Gastroesophageal sphincter (tissue), 4 donors: Measurements from ENCODE around the gene SPACA7. TPM values are rescaled to one million over a fixed set of nuclear protein-coding genes. Genes with fewer than 3 reads are reported as not detected.
A peak's percentile ranks its signal among the peaks of the same experiment; 100 is the strongest.

Experiments
- ATAC-seq: fragments of 150-250 bp; one replicate; pipeline ENCODE4 v1.9.1; 2016; ENCODE audit warnings: mild to moderate bottlenecking, moderate library complexity
- H3K27ac ChIP-seq, 4 donors: fragments of 200-600 bp; sonication (generic) in 3 of 4; 1 replicate in 3 of 4; 2 replicates in 1 of 4; pipeline ENCODE4 v1.5.1; 2016 to 2019
- H3K27me3 ChIP-seq: fragments of 200-600 bp; sonication (generic); one replicate; pipeline ENCODE4 v1.5.1; 2019
- H3K36me3 ChIP-seq, 2 donors: fragments of 200-600 bp; sonication (generic); one replicate each; pipeline ENCODE4 v1.5.1; 2019; ENCODE audit warnings: control low read depth in 1 of 2
- H3K4me1 ChIP-seq, 3 donors: fragments of 200-600 bp; sonication (generic); 1 replicate in 2 of 3; 2 replicates in 1 of 3; pipeline ENCODE4 v1.5.1; 2016 to 2019; ENCODE audit warnings: control low read depth in 2 of 3
- H3K4me3 ChIP-seq, 2 donors: fragments of 200-600 bp; sonication (generic); one replicate each; pipeline ENCODE4 v1.5.1; 2019; ENCODE audit warnings: mild to moderate bottlenecking in 1 of 2, moderate library complexity in 1 of 2
- H3K9me3 ChIP-seq, 3 donors: fragments of 200-600 bp; sonication (generic); one replicate each; pipeline ENCODE4 v1.5.1; 2017 to 2019; ENCODE audit warnings: control low read depth in 2 of 3
- CTCF ChIP-seq, 4 experiments: fragments of 200-600 bp in 2 of 4; fragments of 450-650 bp in 2 of 4; sonication (generic) in 1 of 4; IDR thresholded peaks; one replicate each; pipeline ENCODE4 v1.5.1; 2017 to 2019; ENCODE audit warnings: antibody characterized with exemption in 4 of 4, mild to moderate bottlenecking in 2 of 4, moderate library complexity in 2 of 4
- EP300 ChIP-seq: sonication (generic); formaldehyde crosslinking; IDR thresholded peaks from one replicate; pipeline ENCODE4 v1.6.1; 2017; ENCODE audit warnings: antibody characterized with exemption, mild to moderate bottlenecking
- POLR2A ChIP-seq, 2 donors: fragments of 450-650 bp; IDR thresholded peaks; one replicate each; pipeline ENCODE4 v1.6.1; 2017; ENCODE audit warnings: antibody characterized with exemption in 2 of 2, mild to moderate bottlenecking in 2 of 2, moderate library complexity in 1 of 2
- POLR2AphosphoS5 ChIP-seq: sonication (generic); formaldehyde crosslinking; IDR thresholded peaks from one replicate; pipeline ENCODE4 v1.6.1; 2017; ENCODE audit warnings: antibody characterized with exemption
- WGBS, 2 donors: methylation state at CpG; one replicate each; pipeline ENCODE4 v1.1.5; 2018; ENCODE audit warnings: low coverage in 1 of 2; 5-methylcytosine and 5-hydroxymethylcytosine counted together
- total RNA-seq, 4 donors: library from RNA; depleted of rRNA; stranded (reverse); fragments of >200 nt; gene quantifications; one replicate each; pipeline ENCODE4 v1.1.0, GENCODE V29; 2016

The SPACA7 gene
- total RNA-seq, 4 donors from 2014 or later: not detected

- ATAC-seq: no peak
- Histone ChIP-seq H3K4me3 (no peak overlapping the region), H3K9me3 (peaks cover 0 to 4% (median 0%) of the 10 kb centered on the region in 3 donors), H3K27ac (no peak overlapping the region), H3K36me3 (no peaks in the 10 kb centered on the region), H3K4me1 (peaks cover 0 to 10% (median 3%) of the 10 kb centered on the region in 3 donors), H3K27me3 (peaks cover 81% of the 10 kb centered on the region)
- 53 to 80% methylated on average over 2 of the region's 19 CpGs for WGBS, 2 donors
- TF ChIP-seq EP300: no peak
- TF ChIP-seq CTCF (IDR thresholded peaks at IDR 0.05): no peak
- TF ChIP-seq POLR2AphosphoS5: no peak
- TF ChIP-seq POLR2A (IDR thresholded peaks at IDR 0.05): no peak
Observed at GRCh38 chr13:112441779-112442310, 65.7 kb downstream of the SPACA7 start.

- WGBS, 2 donors: 11 to 34% methylated on average over 3 to 6 of the region's 21 CpGs
- Histone ChIP-seq H3K9me3 (peaks cover 0 to 4% (median 0%) of the 10 kb centered on the region in 3 donors), H3K4me3 (no peak overlapping the region), H3K27ac (no peak overlapping the region), H3K36me3 (no peaks in the 10 kb centered on the region), H3K4me1 (peaks cover 0 to 10% (median 3%) of the 10 kb centered on the region in 3 donors), H3K27me3 (peaks cover 89% of the 10 kb centered on the region)
- no peak for ATAC-seq
- no peak for TF ChIP-seq POLR2AphosphoS5
- no peak for TF ChIP-seq CTCF (IDR thresholded peaks at IDR 0.05)
- no peak for TF ChIP-seq EP300
- TF ChIP-seq POLR2A (IDR thresholded peaks at IDR 0.05): no peak
Observed at GRCh38 chr13:112442483-112443090, 66.4 kb downstream of the SPACA7 start.

GRCh38 chr13:112443191-112443994 is 67.2 kb downstream of the SPACA7 start:
- H3K4me3 ChIP-seq: no peak overlapping the region
- WGBS, 2 donors: 10 to 24% methylated on average over 9 to 11 of the region's 31 CpGs
- no peak for TF ChIP-seq POLR2AphosphoS5
- TF ChIP-seq CTCF (IDR thresholded peaks at IDR 0.05): no peak
- TF ChIP-seq EP300: no peak
- TF ChIP-seq POLR2A (IDR thresholded peaks at IDR 0.05): no peak
- H3K36me3 ChIP-seq: no peaks in the 10 kb centered on the region
- peaks cover 0 to 10% (median 3%) of the 10 kb centered on the region in 3 donors for H3K4me1 ChIP-seq
- ATAC-seq: no peak
- H3K27ac ChIP-seq: no peak overlapping the region
- H3K27me3 ChIP-seq: peaks cover 96% of the 10 kb centered on the region
- peaks cover 0 to 4% (median 0%) of the 10 kb centered on the region in 3 donors for H3K9me3 ChIP-seq

GRCh38 chr13:112443995-112444311 is 67.8 kb downstream of the SPACA7 start:
- H3K27ac ChIP-seq: no peak overlapping the region
- H3K9me3 ChIP-seq: no peaks in the 10 kb centered on the region
- ATAC-seq: peak; percentile 54
- TF ChIP-seq POLR2AphosphoS5 (no peak), CTCF (IDR thresholded peaks at IDR 0.05) (peak in 3 of 4 experiments; percentile 68 to 88 (median 79))
- no peaks in the 10 kb centered on the region for H3K36me3 ChIP-seq
- 0% methylated on average over 2 of the region's 10 CpGs; no CpG with 5 or more reads in 1 of the 2 donors for WGBS, 2 donors
- no peak overlapping the region for H3K4me3 ChIP-seq
- peaks cover 0 to 10% (median 3%) of the 10 kb centered on the region in 3 donors for H3K4me1 ChIP-seq
- H3K27me3 ChIP-seq: peaks cover 98% of the 10 kb centered on the region
